Stimulated activated CD4-positive, alpha-beta T cell treated with anti-CD3 and anti-CD28 coated beads, Interleukin-12 subunit alpha, Interleukin-12 subunit beta, amount 100 ng/mL, for 24 hours (primary cell): ENCODE results near the gene CYTH2.

Experiments
- DNase-seq, 2 experiments: peaks; one replicate each; pipeline ENCODE4 v3.0.0-alpha.2; 2020; ENCODE audit warnings: low read depth in 2 of 2

Gene CYTH2

DNA sequence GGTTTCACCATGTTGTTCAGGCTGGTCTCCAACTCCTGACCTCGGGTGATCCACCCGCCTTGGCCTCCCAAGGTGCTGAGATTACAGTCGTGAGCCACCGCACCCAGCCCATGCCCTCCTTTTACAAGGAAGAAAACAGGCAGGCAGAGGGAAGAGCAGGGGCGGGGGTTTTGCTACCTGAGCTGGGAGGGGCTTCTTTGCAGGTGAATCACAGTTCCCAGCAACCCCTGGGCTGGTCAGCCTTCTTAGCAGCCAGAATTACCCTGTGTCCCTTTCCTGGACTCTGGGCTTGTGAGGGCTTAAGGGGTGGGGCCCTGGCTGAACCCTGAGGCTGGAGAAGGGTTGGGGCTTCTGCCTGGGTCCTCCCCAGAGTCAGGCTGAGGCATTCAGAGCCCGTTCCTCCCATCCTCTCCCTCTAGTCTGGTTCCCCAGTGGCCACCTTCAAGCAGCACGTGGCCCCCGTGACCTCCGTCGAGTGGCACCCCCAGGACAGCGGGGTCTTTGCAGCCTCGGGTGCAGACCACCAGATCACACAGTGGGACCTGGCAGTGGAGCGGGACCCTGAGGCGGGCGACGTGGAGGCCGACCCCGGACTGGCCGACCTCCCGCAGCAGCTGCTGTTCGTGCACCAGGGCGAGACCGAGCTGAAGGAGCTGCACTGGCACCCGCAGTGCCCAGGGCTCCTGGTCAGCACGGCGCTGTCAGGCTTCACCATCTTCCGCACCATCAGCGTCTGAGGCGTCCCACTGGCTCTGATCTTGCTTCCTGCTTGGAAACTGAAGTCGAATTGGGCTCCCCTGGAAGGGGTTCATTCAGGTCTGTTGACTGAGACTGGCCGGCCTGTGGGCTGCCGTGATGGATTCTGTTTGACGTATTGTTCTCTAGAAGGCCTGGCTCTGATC, 16.6 kb upstream of the CYTH2 start:
- no peak for DNase-seq

DNA sequence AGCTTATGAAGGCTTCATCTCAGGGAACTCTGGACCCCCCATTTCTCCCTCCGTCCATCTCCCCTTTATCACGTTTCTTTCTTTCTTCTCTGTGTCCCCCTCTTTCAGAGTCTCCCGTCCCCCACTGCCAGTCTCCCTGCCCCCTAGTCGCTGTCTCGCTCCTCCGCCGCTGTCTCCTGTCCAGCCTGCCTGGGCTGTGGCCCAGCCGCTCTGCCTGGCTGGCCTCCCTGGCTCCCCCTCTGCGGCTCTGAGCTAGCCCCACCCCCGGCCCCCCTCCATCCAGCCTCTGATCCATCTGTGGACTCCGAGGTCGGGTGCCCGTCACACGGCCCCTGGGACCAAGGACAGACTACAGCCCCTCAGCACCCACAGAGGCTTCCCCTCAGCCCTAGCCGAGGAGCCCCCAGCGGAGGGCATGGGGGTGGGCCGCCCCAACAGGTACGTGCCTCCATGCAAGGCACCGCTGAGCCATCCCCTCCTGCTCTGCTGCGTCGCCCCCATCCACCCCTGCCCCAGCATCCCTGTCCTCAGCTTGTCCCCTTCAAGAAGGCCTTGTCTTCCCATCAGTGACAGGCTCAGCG, 14.9 kb upstream of the CYTH2 start:
- no peak for DNase-seq

DNA sequence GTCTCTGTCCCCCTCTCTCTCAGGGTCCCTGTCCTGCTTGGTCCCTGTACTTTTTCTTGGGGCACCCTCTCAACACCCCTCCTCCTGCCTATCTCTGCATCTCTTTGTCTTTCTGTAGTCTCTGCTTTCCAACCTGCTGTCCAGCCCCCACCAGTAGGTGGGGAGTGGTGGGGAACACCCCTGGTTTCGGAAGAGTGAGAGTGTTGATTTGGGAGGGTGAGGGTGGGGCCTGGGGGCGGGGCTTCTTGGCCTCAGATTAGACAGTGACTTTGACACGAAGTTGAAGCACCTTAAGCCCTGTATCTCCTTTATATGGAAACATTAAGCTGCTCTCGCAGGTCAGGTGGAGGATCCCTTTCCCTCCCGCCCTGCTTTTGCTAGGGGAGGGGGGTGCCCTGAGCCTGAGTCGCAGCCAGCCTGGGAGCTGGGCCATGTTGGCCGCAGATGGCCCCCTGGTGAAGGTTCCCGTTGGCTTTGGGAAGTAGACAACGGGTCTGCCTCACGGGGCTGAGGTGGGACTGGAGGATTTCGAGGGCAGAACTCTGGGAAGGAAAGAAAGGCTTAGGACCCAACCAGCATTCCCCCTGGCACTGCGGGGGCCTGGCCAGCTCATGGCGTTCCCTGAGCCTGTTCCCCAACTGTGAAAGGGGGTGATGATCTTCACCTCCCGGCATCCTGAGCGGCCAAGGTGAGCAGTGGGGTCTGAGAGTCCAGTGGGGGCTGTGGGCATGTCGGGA, 13.8 kb upstream of the CYTH2 start, which contains the start of gene KCNJ14:
Gene KCNJ14 (plus strand): TSS at position 404 of the 737 bp plus-strand sequence. CDS start 6,151 bp downstream, outside the sequence.
- no peak for DNase-seq

DNA sequence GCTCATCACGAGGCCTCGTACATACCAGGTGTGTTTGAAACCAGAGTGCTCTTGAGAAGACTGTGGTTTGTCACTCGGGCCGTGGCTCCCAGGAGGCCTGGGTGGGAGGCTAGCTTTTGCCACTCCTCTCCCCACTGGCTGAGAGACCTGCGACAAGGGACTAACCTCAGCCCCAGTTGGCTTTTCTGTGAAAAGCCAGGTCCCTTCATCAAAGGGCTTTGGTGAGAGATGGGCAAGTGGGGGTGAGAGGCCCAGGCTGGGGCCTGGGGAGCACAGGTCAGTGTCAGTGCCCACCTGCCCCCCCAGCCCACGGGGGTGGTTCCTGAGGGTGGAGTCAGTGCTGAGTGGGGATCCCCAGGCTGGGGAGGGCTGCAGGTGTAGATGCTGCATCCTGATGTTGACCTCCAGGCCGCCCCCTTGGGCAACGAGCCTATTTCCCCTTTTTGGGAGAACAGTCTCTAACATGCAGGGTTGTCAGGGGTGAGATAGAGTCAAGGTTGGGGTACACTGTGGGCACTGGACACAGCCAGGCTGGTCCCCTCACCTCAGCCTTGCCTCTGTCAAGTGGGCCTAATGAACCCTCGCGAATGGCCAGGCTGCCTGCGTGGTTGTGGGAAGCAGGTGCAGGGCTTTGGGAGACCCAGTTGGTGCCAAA, 13.1 kb upstream of the CYTH2 start:
- DNase-seq: no peak

DNA sequence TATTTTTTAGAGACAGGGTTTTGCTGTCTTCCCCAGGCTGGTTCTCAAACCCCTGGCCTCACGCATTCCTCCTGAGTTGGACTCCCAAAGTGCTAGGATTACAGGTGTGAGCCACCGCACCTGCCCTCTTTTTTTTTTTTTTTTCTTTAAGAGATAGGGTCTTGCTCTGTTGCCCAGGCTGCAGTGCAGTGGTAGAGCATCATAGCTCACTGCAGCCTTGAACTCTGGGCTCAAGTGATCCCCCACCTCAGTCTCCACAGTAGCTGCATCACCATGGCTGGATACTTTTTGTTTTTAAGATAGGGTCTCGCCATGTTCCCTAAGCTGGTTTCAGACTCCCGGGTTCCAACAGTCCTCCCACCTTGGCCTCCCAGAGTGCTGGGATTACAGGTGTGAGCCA, 12.3 kb upstream of the CYTH2 start:
- no peak for DNase-seq

DNA sequence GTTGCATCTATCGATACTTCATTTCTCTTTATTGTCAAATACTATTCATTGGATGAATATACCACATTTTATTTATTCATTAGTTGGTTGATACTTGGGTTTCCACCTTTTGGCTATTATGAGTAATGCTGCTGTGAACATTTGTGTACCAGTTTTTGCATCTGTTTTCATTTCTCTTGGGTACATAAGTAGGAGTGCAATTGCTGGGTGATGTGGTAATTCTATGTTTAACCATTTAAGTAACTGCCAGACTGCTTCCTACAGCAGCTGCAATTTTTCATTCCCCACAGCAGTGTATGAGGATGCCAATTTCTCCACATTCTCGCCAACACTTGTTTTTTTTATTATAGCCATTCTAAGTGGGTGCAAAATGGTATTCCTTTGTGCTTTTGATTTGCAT, 11.2 kb upstream of the CYTH2 start:
- no peak for DNase-seq

DNA sequence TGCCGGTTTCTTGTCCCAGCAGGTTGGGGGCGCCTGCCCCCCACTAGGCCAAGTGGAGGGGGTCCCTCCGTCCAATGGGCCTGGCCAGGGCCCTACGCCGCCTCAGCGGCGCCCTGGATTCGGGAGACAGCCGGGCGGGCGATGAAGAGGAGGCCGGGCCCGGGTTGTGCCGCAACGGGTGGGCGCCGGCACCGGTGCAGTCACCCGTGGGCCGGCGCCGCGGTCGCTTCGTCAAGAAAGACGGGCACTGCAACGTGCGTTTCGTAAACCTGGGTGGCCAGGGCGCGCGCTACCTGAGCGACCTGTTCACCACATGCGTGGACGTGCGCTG, 7.6 kb upstream of the CYTH2 start:
- DNase-seq: no peak

DNA sequence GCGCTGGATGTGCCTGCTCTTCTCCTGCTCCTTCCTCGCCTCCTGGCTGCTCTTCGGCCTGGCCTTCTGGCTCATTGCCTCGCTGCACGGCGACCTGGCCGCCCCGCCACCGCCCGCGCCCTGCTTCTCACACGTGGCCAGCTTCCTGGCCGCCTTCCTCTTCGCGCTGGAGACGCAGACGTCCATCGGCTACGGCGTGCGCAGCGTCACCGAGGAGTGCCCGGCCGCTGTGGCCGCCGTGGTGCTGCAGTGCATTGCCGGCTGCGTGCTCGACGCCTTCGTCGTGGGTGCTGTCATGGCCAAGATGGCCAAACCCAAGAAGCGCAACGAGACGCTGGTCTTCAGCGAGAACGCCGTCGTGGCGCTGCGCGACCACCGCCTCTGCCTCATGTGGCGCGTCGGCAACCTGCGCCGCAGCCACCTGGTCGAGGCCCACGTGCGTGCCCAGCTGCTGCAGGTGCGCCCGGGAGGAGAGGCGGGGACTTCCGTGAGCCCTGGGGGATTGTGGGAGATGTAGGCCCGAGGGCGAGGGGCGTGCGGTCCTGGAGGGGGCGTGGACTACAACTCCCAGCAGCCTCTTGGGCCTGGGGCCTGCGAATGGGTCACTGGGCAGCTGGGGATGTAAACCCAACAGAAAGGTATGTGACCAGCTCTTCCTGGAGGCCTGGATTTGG, 7.0 kb upstream of the CYTH2 start:
- DNase-seq: no peak

DNA sequence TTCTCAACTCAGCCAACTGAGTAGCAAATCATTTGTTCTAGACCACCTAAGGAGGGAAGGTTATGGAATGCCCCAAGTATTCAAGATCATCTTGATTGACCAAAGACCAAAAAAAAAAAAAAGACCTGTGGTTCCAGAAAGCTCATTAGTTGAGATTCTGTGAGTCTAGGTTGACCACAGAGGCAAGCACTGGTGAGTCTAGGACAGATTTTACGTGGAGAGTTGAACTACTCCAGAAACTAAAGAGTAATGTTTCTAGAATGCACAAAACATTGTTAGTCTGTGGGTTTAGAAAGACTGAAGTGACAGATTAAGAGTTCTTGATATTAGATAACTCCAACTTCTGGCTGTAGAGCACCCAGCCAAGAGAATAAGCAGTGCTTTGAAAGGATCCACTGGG, 4.0 kb upstream of the CYTH2 start:
- DNase-seq: no peak

DNA sequence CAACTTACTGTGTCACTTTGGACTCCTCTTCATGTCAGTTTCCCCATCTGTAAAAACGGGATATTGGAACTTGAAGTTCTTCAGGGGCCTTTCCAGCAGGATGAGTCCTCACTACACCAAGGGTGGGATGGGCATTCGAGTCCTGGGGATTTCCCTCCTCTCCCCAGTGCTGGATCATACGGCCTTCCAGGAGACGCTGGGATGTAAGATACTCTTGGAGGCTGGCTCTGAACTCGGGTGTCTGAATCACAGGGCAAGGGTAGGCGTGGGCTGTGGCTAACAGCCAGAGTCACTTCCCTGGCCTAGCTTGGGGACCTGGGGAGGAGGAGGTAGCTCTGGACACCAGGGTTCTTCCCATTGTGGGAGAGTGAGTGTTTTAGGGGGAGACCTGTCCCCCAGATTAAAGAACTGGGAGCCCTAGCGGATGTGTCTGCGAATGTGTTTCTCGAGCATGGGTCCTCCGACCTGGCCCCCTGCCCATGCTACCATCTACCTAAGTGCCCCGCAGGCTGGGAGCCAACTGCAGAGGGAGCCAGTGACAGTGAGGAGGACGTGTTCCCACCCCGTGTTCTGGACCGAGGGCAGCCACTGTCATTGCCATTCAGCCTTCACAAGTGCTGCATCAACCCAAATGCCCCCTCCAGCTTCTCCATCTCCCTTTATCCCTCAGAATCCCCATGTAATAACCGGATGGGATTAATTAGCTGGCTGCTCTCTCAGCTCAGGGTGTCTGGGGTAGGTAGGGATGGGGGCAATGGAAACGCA, 2.4 kb upstream of the CYTH2 start:
- DNase-seq: no peak

DNA sequence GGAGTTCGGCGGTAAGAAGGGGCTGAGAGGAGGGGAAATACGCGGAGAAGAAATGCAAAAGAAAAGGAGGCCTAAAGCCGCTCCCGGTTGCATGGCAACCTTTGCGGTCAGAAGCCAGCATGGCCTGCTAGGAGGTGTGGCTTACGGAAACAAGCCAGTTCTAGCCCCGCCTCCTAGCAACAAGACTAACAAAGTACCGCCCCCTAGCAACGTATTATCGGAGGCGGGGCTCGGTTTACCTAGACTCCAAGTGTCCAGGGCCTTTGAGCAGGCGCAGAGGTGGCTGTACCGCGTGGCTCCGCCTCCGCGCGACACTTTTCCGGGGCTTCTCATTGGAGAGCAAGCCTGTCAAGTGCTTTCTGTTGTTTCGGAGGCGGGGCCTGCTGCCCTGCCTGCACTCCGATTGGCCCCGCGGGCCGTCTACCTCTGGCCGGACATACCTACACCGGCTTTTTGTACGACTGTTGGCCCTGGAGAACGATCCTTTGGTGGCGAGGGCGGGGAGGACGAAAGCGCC, 339 bp upstream of the CYTH2 start:
- peak; percentile 99 for DNase-seq

DNA sequence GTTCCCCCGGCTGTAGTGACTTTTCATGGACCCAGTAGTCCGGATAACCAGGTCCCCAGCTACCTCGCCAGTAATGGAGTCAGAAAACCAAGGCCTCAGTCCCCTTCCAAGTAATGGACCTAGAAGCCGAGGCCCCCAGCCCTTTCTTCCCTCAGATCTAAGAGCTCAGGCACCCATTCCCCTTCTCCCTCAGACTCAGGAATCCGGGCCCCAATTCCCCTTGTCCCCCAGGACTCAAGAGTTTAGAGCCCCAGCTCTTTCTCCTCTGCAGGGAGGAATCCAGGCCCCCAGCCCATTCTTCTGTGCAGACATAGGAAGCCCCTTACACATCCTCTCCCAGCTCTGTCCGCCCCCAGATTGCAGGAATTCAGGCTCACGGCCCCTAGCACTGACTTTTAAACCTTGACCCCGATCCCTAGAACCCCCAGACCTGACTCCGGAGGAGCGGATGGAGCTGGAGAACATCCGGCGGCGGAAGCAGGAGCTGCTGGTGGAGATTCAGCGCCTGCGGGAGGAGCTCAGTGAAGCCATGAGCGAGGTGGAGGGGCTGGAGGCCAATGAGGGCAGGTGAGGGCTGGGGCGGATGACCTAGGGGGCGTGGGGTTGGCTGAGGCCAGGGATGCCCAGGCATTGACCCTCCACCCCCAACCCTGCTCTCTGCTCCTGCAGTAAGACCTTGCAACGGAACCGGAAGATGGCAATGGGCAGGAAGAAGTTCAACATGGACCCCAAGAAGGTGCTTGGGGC, 938 bp downstream of the CYTH2 start:
- DNase-seq: no peak

DNA sequence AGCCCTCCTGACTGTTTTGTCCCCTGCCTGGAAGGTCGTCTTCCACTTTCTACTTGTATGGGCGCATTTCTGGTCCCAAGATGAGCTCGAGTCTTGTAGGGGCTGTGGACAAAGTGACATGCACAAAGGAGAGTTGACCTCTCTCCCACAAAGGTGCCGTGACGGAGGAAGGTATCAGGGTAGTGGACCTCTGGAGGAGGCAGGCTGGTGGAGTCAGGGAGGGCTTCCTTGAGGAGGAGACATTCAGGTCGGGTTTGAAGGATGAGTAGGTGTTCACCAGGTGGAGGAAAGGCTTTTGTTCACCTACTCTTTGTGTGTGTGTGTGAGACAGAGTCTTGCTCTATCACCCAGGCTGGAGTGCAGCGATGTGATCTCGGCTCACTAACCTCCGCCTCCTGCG, 1.7 kb downstream of the CYTH2 start:
- no peak for DNase-seq

DNA sequence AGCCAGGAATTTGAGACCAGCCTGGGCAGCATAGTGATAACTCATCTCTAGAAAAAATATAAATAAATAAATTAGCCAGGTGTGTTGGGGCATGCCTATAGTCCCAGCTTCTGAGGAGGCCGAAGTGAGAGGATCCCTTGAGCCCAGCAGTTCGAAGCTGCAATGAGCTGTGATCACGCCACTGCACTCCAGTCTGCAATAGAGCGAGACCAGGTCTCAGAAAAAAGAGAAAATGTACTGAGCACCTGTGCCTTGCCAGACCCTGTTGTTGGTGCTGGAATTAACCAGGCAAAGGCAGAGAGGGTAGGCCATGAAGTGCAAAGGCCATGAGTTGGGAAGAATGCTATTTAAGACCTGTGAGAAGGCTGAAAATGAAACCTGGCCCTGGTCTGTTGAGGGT, 2.7 kb downstream of the CYTH2 start:
- DNase-seq: no peak

DNA sequence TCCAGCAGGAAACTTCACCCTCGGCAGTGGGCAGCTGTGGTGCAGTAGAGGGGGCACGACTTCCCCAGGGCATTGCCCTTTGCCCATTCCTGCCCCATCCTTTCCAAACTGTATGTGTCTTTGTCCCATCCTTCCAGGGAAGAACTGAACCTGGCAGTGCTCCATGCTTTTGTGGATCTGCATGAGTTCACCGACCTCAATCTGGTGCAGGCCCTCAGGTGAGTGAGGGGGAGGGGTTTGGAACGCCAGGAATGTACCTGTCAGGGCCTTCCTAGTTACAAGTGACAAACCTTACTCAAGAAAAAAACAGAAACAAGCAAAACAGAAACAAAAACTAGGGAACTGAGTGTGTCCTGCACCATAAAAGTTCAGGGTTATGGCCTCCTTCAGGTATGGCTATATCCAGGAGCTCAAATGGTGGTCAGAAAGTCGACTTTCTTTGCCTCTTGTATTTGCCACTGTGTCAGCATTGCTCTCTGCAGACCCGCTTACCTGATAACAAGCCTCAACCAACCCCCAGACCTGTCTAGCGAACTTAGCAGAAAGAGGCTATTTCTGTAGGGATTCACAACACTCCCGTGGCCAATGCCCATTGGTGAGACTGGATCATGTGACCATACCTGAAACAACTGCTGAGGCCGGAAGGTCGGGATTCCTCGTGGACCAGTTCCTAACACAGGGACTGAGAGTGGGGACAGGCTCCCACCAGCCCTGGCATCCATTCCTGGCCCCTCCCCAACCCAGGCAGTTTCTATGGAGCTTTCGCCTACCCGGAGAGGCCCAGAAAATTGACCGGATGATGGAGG, 4.2 kb downstream of the CYTH2 start:
- no peak for DNase-seq

DNA sequence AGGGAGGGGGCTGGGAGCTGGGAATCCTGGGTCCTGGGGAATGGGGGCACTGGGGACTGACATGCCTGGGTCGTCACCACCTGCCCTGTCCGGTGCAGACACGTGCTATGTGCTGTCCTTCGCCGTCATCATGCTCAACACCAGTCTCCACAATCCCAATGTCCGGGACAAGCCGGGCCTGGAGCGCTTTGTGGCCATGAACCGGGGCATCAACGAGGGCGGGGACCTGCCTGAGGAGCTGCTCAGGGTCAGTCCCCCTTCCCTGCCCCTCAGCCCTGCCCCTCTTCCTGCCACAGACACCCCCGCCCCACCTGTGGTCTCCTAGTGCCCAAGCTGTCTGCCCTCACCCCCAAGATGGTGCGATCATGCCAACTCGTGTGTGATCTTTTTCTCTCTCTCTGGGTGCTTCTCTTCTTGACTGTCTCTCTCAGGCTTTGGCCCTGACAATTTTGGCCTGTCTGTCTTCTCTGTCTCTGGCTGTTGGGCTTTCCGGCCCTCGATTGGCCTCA, 5.0 kb downstream of the CYTH2 start:
- no peak for DNase-seq

DNA sequence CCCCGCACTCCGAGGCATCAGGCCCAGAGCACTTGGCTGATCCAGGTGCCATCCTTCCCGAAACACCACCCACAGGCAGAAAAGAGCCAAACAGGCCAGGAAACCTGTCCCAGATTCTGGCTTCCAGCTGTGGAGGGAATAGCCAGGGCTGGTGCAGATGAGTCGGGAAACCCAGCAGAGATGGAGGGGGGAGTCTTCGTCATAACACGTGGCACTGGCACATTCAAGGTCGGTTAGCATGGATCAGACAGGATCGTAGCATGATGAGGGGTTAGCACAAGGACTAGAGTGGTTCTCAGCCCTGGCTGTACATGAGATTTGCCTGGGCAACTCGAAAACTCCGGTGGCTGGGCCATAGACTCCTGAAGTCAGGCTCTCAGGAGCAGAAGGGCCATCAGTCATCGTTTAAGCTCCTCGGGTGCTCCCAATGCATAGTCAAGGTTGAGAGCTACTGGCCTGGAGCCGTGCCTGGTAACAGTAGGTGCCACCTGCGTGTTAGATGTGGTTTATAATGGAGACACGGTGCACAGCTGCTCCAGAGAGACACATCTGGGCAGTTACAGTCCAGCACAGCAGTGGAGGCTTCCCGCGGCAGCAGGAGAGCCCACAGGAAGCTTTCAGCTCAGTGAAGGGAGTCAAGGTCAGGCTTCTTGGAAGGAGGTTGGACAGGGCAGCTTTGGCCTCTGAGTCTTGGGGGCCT, 6.3 kb downstream of the CYTH2 start:
- DNase-seq: no peak

DNA sequence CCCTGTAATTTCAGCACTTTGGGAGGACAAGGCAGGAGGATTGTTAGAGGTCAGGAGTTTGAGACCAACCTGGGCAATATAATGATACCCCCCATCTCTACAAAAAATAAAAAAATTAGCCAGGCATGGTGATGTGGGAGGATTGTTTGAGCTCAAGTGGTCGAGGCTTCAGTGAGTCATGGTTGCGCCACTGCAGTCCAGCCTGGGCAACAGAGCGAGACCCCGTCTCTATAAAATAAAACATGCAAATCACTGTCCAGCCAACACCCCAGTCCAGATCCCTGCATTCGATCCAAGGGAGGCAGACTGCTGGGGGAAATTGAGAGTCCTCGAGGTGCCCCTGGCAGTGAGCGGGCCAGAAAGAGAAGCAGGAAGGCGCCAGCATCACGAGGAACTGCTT, 7.0 kb downstream of the CYTH2 start:
- DNase-seq: no peak
